WI38 (cell line): ENCODE results near the gene NFATC4.

ENCODE experiments used
- H3K4me3 ChIP-seq: 2 replicates; pipeline ENCODE4 v1.5.1; 2011; ENCODE audit warnings: low read depth, mild to moderate bottlenecking, control low read depth, low read length
- CTCF ChIP-seq: IDR thresholded peaks from 2 replicates; pipeline ENCODE4 v1.5.1; 2012; ENCODE audit warnings: low read depth, mild to moderate bottlenecking, control low read depth, low read length

The NFATC4 gene

GRCh38 chr14:24407608-24408325 is 39.8 kb downstream of the NFATC4 start:
- H3K4me3 ChIP-seq: no peak overlapping the region
- TF ChIP-seq CTCF: no peak

- H3K4me3 ChIP-seq: no peak overlapping the region
- no peak for TF ChIP-seq CTCF
Measured at GRCh38 chr14:24408764-24409163, 40.8 kb downstream of the NFATC4 start.

GRCh38 chr14:24409192-24409591 is 41.2 kb downstream of the NFATC4 start:
- no peak overlapping the region for H3K4me3 ChIP-seq

GRCh38 chr14:24409956-24410355 is 42.0 kb downstream of the NFATC4 start:
- no peak for TF ChIP-seq CTCF
- H3K4me3 ChIP-seq: no peak overlapping the region

More at GRCh38 chr14:24409192-24409591, 41.2 kb downstream of the NFATC4 start:
- TF ChIP-seq CTCF: no peak

GRCh38 chr14:24411443-24412389 is 43.7 kb downstream of the NFATC4 start:
- peak; percentile 82 for TF ChIP-seq CTCF
- H3K4me3 ChIP-seq: no peak overlapping the region

GRCh38 chr14:24414077-24414476 is 46.1 kb downstream of the NFATC4 start:
- no peak for TF ChIP-seq CTCF
- no peak overlapping the region for H3K4me3 ChIP-seq
